Natural killer cell (primary cell): ENCODE results near the gene DCAF5. TPM values are rescaled to one million over a fixed set of nuclear protein-coding genes. Genes with fewer than 3 reads are reported as not detected.
A peak's percentile ranks its signal among the peaks of the same experiment; 100 is the strongest.

ENCODE experiments used
- ATAC-seq, 3 donors: fragments of 150-1000 bp in 2 of 3; fragments of 200-7000 bp in 1 of 3; cut with Tn5 transposase; 1 replicate in 1 of 3; 2 replicates in 2 of 3; pipeline ENCODE4 v1.10.0; 2021; ENCODE audit warnings: mild to moderate bottlenecking in 2 of 3, moderate library complexity in 2 of 3
- DNase-seq, 2 donors: peaks; one replicate each; pipeline versions ENCODE4 v3.0.0 to v3.0.0-alpha.2; 2013 to 2021; ENCODE audit warnings: mixed read lengths in 1 of 2
- H3K27ac ChIP-seq: one replicate; pipeline ENCODE4 v1.5.1; 2013; ENCODE audit warnings: mild to moderate bottlenecking, low read length
- H3K27me3 ChIP-seq: one replicate; pipeline ENCODE4 v1.6.1; 2013; ENCODE audit warnings: low read length; ENCODE audit not compliant: control insufficient read depth, insufficient read depth
- H3K36me3 ChIP-seq: one replicate; pipeline ENCODE4 v1.6.1; 2013; ENCODE audit warnings: low read length; ENCODE audit not compliant: control insufficient read depth, insufficient read depth
- H3K4me1 ChIP-seq: one replicate; pipeline ENCODE4 v1.6.1; 2013; ENCODE audit warnings: low read length; ENCODE audit not compliant: control insufficient read depth, insufficient read depth
- H3K4me3 ChIP-seq: one replicate; pipeline ENCODE4 v1.5.1; 2013; ENCODE audit warnings: low read length
- H3K9me3 ChIP-seq: one replicate; pipeline ENCODE4 v1.6.1; 2013; ENCODE audit warnings: low read length; ENCODE audit not compliant: control insufficient read depth, insufficient read depth
- H3K27ac Mint-ChIP-seq, 2 donors: one replicate each; pipeline ENCODE4 v1.8.0; 2022; ENCODE audit warnings: mild to moderate bottlenecking in 2 of 2, mixed read lengths in 2 of 2, moderate library complexity in 1 of 2
- H3K27me3 Mint-ChIP-seq, 2 donors: one replicate each; pipeline ENCODE4 v1.8.0; 2022; ENCODE audit warnings: low read depth in 2 of 2, mixed read lengths in 2 of 2
- H3K36me3 Mint-ChIP-seq: one replicate; pipeline ENCODE4 v1.8.0; 2022; ENCODE audit warnings: mixed read lengths
- H3K4me1 Mint-ChIP-seq, 2 donors: one replicate each; pipeline ENCODE4 v1.8.0; 2022; ENCODE audit warnings: mixed read lengths in 2 of 2
- H3K4me3 Mint-ChIP-seq: one replicate; pipeline ENCODE4 v1.8.0; 2022; ENCODE audit warnings: mild to moderate bottlenecking, moderate library complexity, mixed read lengths
- H3K9me3 Mint-ChIP-seq, 2 donors: one replicate each; pipeline ENCODE4 v1.8.0; 2022; ENCODE audit warnings: mixed read lengths in 2 of 2
- CTCF ChIP-seq: fragments of 200-600 bp; IDR thresholded peaks from one replicate; pipeline ENCODE4 v1.8.0; 2022; ENCODE audit warnings: antibody characterized with exemption
- WGBS: methylation state at CpG from one replicate; pipeline ENCODE4 v1.1.7; 2013; ENCODE audit warnings: missing lambda C conversion rate; ENCODE audit not compliant: insufficient coverage; 5-methylcytosine and 5-hydroxymethylcytosine counted together
- intact Hi-C: fragments of 100-400 bp; cut with micrococcal nuclease; formaldehyde crosslinking; loops from one replicate; pipeline ENCODE4 v1.14.2; 2022
- total RNA-seq, 4 donors: library from RNA; stranded (reverse); fragments of 120-200 nt in 1 of 4; gene quantifications; one replicate each; pipeline versions ENCODE4 v1.2.3 to v1.2.4, GENCODE V29; 2013 to 2022

DCAF5 gene
- total RNA-seq, 3 donors from 2014 or later (not counting 1 experiment from before 2014, with no cell fraction given), result 92.0 to 112 (median 99.2) TPM

GRCh38 chr14:69135133-69135532 is 17.8 kb downstream of the DCAF5 start:
- H3K4me3 Mint-ChIP-seq, result no peak overlapping the region

GRCh38 chr14:69133206-69134125 is 19.5 kb downstream of the DCAF5 start:
- Mint-ChIP-seq H3K4me1 (peaks cover 74 to 86% of the 10 kb centered on the region in 2 donors), H3K36me3 (no peaks in the 10 kb centered on the region), H3K27ac (peak overlapping the region; percentile 20 to 85), H3K4me3 (no peak overlapping the region), H3K9me3 (no peaks in the 10 kb centered on the region), H3K27me3 (no peaks in the 10 kb centered on the region)
- peak in 1 of 3 donors; percentile 42 for ATAC-seq
- intact Hi-C loops, result loop anchor here (2.0 kb wide), 1 partner anchor 19 kb away; the partner anchor contains the start of gene DCAF5
- no peaks in the 10 kb centered on the region for H3K27me3 ChIP-seq
- peak in 1 of 2 donors; percentile 13 for DNase-seq
- TF ChIP-seq CTCF, result no peak
- H3K4me3 ChIP-seq, result no peak overlapping the region
- H3K27ac ChIP-seq, result no peak overlapping the region
- WGBS, result 62% methylated on average over 2 of the region's 3 CpGs
- peaks cover 8% of the 10 kb centered on the region for H3K4me1 ChIP-seq
- H3K9me3 ChIP-seq, result no peaks in the 10 kb centered on the region
- no peaks in the 10 kb centered on the region for H3K36me3 ChIP-seq

More at GRCh38 chr14:69135133-69135532, 17.8 kb downstream of the DCAF5 start:
- no peaks in the 10 kb centered on the region for H3K4me1 ChIP-seq
- Mint-ChIP-seq H3K27me3 (no peaks in the 10 kb centered on the region), H3K36me3 (no peaks in the 10 kb centered on the region), H3K9me3 (no peaks in the 10 kb centered on the region), H3K27ac (peak overlapping the region in 1 of 2 donors; percentile 5), H3K4me1 (peaks cover 77 to 85% of the 10 kb centered on the region in 2 donors)
- no peaks in the 10 kb centered on the region for H3K36me3 ChIP-seq
- no peaks in the 10 kb centered on the region for H3K27me3 ChIP-seq
- no peaks in the 10 kb centered on the region for H3K9me3 ChIP-seq
- no peak for DNase-seq
- no peak for ATAC-seq
- no peak overlapping the region for H3K4me3 ChIP-seq
- no peak overlapping the region for H3K27ac ChIP-seq
- WGBS, result 95% methylated on average over 4 of the region's 4 CpGs
- intact Hi-C loops, result no loop called here
- TF ChIP-seq CTCF, result no peak

- no peak overlapping the region for H3K4me3 ChIP-seq
- intact Hi-C loops, result loop anchor here (2.0 kb wide), 1 partner anchor 20 kb away; the partner anchor contains the start of gene DCAF5
- no peak overlapping the region for H3K4me3 Mint-ChIP-seq
- H3K27me3 ChIP-seq, result no peaks in the 10 kb centered on the region
- H3K27ac Mint-ChIP-seq, result peak overlapping the region; percentile 20 to 85
- no peaks in the 10 kb centered on the region for H3K9me3 Mint-ChIP-seq
- H3K36me3 Mint-ChIP-seq, result no peaks in the 10 kb centered on the region
- H3K36me3 ChIP-seq, result no peaks in the 10 kb centered on the region
- peak in 1 of 3 donors; percentile 36 for ATAC-seq
- no peak for DNase-seq
- 72% methylated on average over 4 of the region's 4 CpGs for WGBS
- H3K4me1 Mint-ChIP-seq, result peaks cover 68 to 80% of the 10 kb centered on the region in 2 donors
- H3K27me3 Mint-ChIP-seq, result no peaks in the 10 kb centered on the region
- H3K9me3 ChIP-seq, result no peaks in the 10 kb centered on the region
- TF ChIP-seq CTCF, result no peak
- no peak overlapping the region for H3K27ac ChIP-seq
- peaks cover 8% of the 10 kb centered on the region for H3K4me1 ChIP-seq
Measured at GRCh38 chr14:69132513-69133181, 20.3 kb downstream of the DCAF5 start.
